Calu3 (cell line): ENCODE measurements around the gene CYP1A2. TPM values are rescaled to one million over a fixed set of nuclear protein-coding genes. Genes with fewer than 3 reads are reported as not detected.
"Not testable (repeated sequence)": the region's sequence is repeated elsewhere in the genome, so short reads cannot be mapped to it uniquely, and the experiment has no call there.

Experiments
- BruUV-seq: library from RNA; stranded (reverse); fragments of 400-500 nt; replicated peaks from 2 replicates; lab custom pipeline; 2021; lab: Mats Ljungman, UMichigan
- CTCF ChIA-PET: fragments of 300-600 bp; sonication (Branson Sonifier 250); formaldehyde crosslinking; loops from one replicate; lab custom pipeline; 2022; ENCODE audit warnings: antibody characterized with exemption; lab: Charles Lee
- DNase-seq: peaks from one replicate; pipeline ENCODE4 v3.0.0; 2022
- H3K27ac Mint-ChIP-seq: one replicate; pipeline ENCODE4 v1.8.0; 2022; ENCODE audit warnings: mixed read lengths; ENCODE audit not compliant: unreplicated experiment
- H3K27me3 Mint-ChIP-seq: one replicate; pipeline ENCODE4 v1.8.0; 2022; ENCODE audit warnings: mixed read lengths; ENCODE audit not compliant: unreplicated experiment
- H3K36me3 Mint-ChIP-seq: one replicate; pipeline ENCODE4 v1.8.0; 2022; ENCODE audit warnings: mild to moderate bottlenecking, moderate library complexity, mixed read lengths; ENCODE audit not compliant: insufficient read depth, unreplicated experiment
- H3K4me1 Mint-ChIP-seq: one replicate; pipeline ENCODE4 v1.8.0; 2022; ENCODE audit warnings: mild to moderate bottlenecking, low read depth, mixed read lengths; ENCODE audit not compliant: unreplicated experiment
- H3K4me3 Mint-ChIP-seq: one replicate; pipeline ENCODE4 v1.8.0; 2022; ENCODE audit warnings: mild to moderate bottlenecking, low read depth, moderate library complexity, mixed read lengths; ENCODE audit not compliant: unreplicated experiment
- H3K9me3 Mint-ChIP-seq: one replicate; pipeline ENCODE4 v1.8.0; 2022; ENCODE audit warnings: low read depth, mixed read lengths; ENCODE audit not compliant: unreplicated experiment
- CTCF ChIP-seq: fragments of 200-600 bp; IDR thresholded peaks from one replicate; pipeline ENCODE4 v1.8.0; 2022; ENCODE audit warnings: antibody characterized with exemption; ENCODE audit not compliant: unreplicated experiment
- intact Hi-C: fragments of 100-400 bp; cut with micrococcal nuclease; formaldehyde crosslinking; loops from one replicate; pipeline ENCODE4 v1.10.0; 2022; ENCODE audit not compliant: unreplicated experiment
- total RNA-seq: library from RNA; stranded (reverse); gene quantifications from 2 replicates; pipeline ENCODE4 v1.2.3, GENCODE V29; 2022

The CYP1A2 gene
- total RNA-seq, 1 experiment from 2014 or later, result not detected

DNA sequence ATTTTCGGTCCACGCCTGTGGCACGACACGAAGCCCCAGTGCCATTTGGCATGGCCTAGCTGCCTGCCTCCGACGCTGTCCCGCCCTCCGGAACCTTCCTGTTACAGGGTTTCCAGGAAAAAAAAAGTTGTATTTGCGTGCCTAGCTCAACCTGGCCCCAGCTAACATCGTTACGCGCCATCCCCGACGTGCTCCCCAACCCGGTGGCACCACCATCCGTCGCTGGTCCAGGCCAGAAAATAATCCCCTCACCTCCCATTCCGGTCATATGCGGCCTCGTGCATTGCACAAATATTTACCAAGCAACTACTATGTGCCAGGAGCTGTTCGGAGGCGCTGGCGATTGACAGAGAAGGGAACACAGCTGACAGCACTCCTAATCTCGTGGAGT is 21.9 kb upstream of the CYP1A2 start:
- DNase-seq, result no peak
- CTCF ChIA-PET, result interaction anchor here (0.5 kb wide), 1 partner anchor 116 kb away, joined by 5 read pairs; no protein-coding TSS in a partner anchor
- BruUV-seq, result TSS peak; percentile 37
- Mint-ChIP-seq H3K4me1 (peaks cover 41% of the 10 kb centered on the region), H3K36me3 (peaks cover 12% of the 10 kb centered on the region), H3K27me3 (no peaks in the 10 kb centered on the region), H3K4me3 (peak overlapping the region; percentile 67), H3K9me3 (no peaks in the 10 kb centered on the region), H3K27ac (no peak overlapping the region)
- no peak for TF ChIP-seq CTCF
- intact Hi-C loops, result no loop called here

- Mint-ChIP-seq H3K27me3 (no peaks in the 10 kb centered on the region), H3K9me3 (no peaks in the 10 kb centered on the region), H3K4me1 (peaks cover 41% of the 10 kb centered on the region), H3K4me3 (no peak overlapping the region), H3K36me3 (peaks cover 12% of the 10 kb centered on the region), H3K27ac (no peak overlapping the region)
- intact Hi-C loops, result no loop called here
- CTCF ChIA-PET, result no interaction called here
- TF ChIP-seq CTCF, result no peak
- DNase-seq, result no peak
- BruUV-seq, result no TSS peak
These were observed 20.9 kb upstream of the CYP1A2 start for GRCh38 chr15:74727727-74728126.

DNA sequence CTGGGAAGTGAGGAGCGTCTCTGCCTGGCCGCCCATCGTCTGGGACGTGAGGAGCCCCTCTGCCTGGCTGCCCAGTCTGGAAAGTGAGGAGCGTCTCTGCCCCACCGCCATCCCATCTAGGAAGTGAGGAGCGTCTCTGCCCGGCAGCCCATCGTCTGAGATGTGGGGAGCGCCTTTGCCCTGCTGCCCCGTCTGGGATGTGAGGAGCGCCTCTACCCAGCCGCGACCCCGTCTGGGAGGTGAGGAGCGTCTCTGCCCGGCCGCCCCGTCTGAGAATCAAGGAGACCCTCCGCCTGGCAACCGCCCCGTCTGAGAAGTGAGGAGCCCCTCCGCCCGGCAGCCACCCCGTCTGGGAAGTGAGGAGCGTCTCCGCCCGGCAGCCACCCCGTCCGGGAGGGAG is 19.9 kb upstream of the CYP1A2 start:
- BruUV-seq, H3K27me3 Mint-ChIP-seq, H3K4me3 Mint-ChIP-seq, intact Hi-C loops, DNase-seq, H3K9me3 Mint-ChIP-seq, H3K27ac Mint-ChIP-seq, CTCF ChIA-PET: not testable (repeated sequence)
- peaks cover 12% of the 10 kb centered on the region for H3K36me3 Mint-ChIP-seq
- peaks cover 38% of the 10 kb centered on the region for H3K4me1 Mint-ChIP-seq

GRCh38 chr15:74729372-74729771 is 19.3 kb upstream of the CYP1A2 start:
- DNase-seq, H3K4me3 Mint-ChIP-seq, BruUV-seq, H3K9me3 Mint-ChIP-seq, H3K27me3 Mint-ChIP-seq, H3K27ac Mint-ChIP-seq, CTCF ChIA-PET, intact Hi-C loops: not testable (repeated sequence)
- Mint-ChIP-seq H3K36me3 (peaks cover 12% of the 10 kb centered on the region), H3K4me1 (peaks cover 31% of the 10 kb centered on the region)

DNA sequence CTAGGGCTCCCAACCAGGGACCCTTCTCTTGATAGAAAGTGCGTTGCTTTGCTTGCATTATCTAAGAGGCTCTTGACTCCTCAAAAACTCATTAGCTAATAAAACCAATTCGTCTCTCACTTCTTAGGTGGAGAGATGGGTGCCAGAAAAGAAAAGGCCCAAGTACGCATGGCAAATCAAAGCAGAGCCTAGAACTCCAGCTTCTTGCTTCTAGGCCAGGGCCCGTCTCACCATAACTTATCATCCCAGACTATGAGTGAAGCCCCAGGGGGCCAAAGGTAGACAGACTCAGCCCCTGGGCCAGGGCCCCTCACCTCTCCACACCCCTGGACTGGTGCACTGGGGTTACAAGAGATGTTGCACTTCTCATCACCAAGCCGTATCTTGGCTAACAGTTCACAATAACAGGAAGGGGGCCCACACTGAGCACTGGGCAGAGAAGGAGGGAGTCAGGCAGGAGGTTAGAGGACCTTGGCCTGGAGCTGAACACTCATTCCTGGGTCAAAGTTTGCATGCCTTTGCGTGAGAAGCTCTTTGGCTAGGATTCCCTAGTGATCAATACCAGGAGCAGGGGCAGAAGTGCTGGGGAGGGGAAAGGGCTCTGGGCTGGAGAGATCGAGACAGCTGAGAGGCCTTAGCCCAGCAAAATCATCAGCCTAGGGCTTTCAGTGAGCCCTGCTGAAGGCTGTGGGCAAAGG is 17.9 kb upstream of the CYP1A2 start:
- peaks cover 21% of the 10 kb centered on the region for H3K4me1 Mint-ChIP-seq
- H3K36me3 Mint-ChIP-seq, result peaks cover 6% of the 10 kb centered on the region
- no peak overlapping the region for H3K27ac Mint-ChIP-seq
- DNase-seq, result no peak
- TF ChIP-seq CTCF, result no peak
- H3K9me3 Mint-ChIP-seq, result no peaks in the 10 kb centered on the region
- CTCF ChIA-PET, result interaction anchor here (1.4 kb wide), 1 partner anchor 14 kb away, joined by 3 read pairs; no protein-coding TSS in a partner anchor
- intact Hi-C loops, result no loop called here
- H3K27me3 Mint-ChIP-seq, result peaks cover 7% of the 10 kb centered on the region
- no peak overlapping the region for H3K4me3 Mint-ChIP-seq
- no TSS peak for BruUV-seq
